ENCODE results near the gene GABPA.

Gene GABPA

DNA sequence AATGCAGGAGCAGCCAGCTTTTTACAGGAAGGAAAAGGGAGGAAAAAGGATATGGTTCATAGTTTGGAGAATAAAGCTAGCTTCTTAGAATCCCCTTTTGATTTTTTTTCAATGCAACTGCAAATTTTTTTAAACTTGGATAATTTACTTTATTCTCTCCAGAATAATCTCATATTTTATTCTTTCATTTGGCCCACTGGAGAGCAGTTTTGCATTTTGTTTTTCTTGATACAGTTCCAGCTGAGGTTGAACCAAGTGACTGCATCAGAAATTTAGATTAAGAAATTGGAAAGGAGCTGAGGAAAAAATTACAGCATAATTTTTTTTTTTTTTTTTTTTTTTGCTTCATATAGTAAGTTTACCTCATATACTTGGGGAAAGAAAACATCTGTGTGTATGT lies 22.8 kb downstream of the GABPA start:
- in situ Hi-C loops (cut with MboI; ENCODE audit: low sequenced_read_pairs, unreplicated experiment): no loop called here
- DNase-seq (ENCODE audit: low spot score): no peak
- no peak for TF ChIP-seq CTCF (IDR thresholded peaks at IDR 0.05; ENCODE audit: borderline replicate concordance, control extremely low read depth, extremely low read depth, insufficient read depth, missing control alignments)

DNA sequence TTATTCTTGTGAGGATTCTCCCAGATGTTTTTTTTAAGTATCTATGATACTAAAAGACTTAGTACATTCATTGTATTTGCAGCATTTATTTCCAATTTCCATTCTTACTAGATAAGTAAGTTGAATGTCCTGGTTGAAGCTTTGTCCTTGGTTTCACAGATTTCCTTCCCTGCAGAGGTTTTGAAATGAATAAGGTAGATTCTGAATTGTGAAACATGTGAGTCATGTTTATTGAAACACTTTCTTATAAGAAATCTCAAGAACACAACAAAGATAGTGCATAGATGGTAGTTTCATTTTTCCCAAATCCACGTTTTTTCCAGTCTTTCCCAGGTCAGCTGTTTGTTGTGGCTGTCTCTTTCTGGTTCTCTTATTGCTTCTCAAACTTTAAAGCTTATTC lies 24.8 kb downstream of the GABPA start:
- DNase-seq (ENCODE audit: low spot score): no peak
- in situ Hi-C loops (cut with MboI; ENCODE audit: low sequenced_read_pairs, unreplicated experiment): no loop called here
- TF ChIP-seq CTCF (IDR thresholded peaks at IDR 0.05; ENCODE audit: borderline replicate concordance, control extremely low read depth, extremely low read depth, insufficient read depth, missing control alignments): no peak

- in situ Hi-C loops (cut with MboI; ENCODE audit: low sequenced_read_pairs, unreplicated experiment): no loop called here
- no peak for TF ChIP-seq CTCF (IDR thresholded peaks at IDR 0.05; ENCODE audit: borderline replicate concordance, control extremely low read depth, extremely low read depth, insufficient read depth, missing control alignments)
Observed at GRCh38 chr21:25760061-25760460, 25.3 kb downstream of the GABPA start.

DNA sequence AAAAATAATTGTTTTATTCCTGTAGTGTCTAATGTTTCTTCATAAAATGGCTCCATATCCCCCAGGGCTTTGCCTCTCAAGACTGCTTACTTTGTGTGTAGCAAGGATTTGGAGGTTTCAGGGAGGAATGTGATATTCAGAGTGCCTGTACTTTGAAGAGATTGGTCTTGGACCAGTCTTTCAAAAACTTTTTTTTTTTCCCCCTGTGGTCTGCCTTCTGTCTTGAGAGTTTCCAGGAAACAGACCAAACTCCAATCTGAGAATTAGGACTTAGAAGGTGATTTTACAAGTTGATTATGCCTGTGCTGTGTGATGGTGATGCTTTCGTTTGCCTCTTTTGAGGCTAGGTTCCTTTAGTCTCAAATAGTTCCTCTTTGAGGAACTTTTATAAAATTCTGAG lies 25.9 kb downstream of the GABPA start:
- in situ Hi-C loops (cut with MboI; ENCODE audit: low sequenced_read_pairs, unreplicated experiment): no loop called here
- DNase-seq (ENCODE audit: low spot score): no peak
- no peak for TF ChIP-seq CTCF (IDR thresholded peaks at IDR 0.05; ENCODE audit: borderline replicate concordance, control extremely low read depth, extremely low read depth, insufficient read depth, missing control alignments)

More at GRCh38 chr21:25760061-25760460, 25.3 kb downstream of the GABPA start:
- no peak for DNase-seq (ENCODE audit: low spot score)

GRCh38 chr21:25764065-25764464 lies 29.3 kb downstream of the GABPA start:
- in situ Hi-C loops (cut with MboI; ENCODE audit: low sequenced_read_pairs, unreplicated experiment): no loop called here
- TF ChIP-seq CTCF (IDR thresholded peaks at IDR 0.05; ENCODE audit: borderline replicate concordance, control extremely low read depth, extremely low read depth, insufficient read depth, missing control alignments): no peak
- DNase-seq (ENCODE audit: low spot score): no peak

GRCh38 chr21:25767921-25768320 lies 33.1 kb downstream of the GABPA start:
- no peak for TF ChIP-seq CTCF (IDR thresholded peaks at IDR 0.05; ENCODE audit: borderline replicate concordance, control extremely low read depth, extremely low read depth, insufficient read depth, missing control alignments)
- DNase-seq (ENCODE audit: low spot score): no peak
- in situ Hi-C loops (cut with MboI; ENCODE audit: low sequenced_read_pairs, unreplicated experiment): no loop called here

GRCh38 chr21:25772686-25773085 lies 37.9 kb downstream of the GABPA start:
- TF ChIP-seq CTCF (IDR thresholded peaks at IDR 0.05; ENCODE audit: borderline replicate concordance, control extremely low read depth, extremely low read depth, insufficient read depth, missing control alignments): no peak
- DNase-seq (ENCODE audit: low spot score): no peak
- in situ Hi-C loops (cut with MboI; ENCODE audit: low sequenced_read_pairs, unreplicated experiment): no loop called here

Data from GM13976 (cell line).